NCI-H2171 (cell line): ENCODE results near the gene ZNF532.
A peak's percentile ranks its signal among the peaks of the same experiment; 100 is the strongest.
"Not testable (repeated sequence)": the region's sequence is repeated elsewhere in the genome, so short reads cannot be mapped to it uniquely, and the experiment has no call there.

Source experiments
- DNase-seq: peaks from one replicate; lab custom pipeline; 2025; lab: John Stamatoyannopoulos, UW

ZNF532 gene

GRCh38 chr18:58850786-58851469 is 13.7 kb upstream of the ZNF532 start:
- no peak for DNase-seq

GRCh38 chr18:58851856-58852255 is 12.8 kb upstream of the ZNF532 start:
- no peak for DNase-seq

DNA sequence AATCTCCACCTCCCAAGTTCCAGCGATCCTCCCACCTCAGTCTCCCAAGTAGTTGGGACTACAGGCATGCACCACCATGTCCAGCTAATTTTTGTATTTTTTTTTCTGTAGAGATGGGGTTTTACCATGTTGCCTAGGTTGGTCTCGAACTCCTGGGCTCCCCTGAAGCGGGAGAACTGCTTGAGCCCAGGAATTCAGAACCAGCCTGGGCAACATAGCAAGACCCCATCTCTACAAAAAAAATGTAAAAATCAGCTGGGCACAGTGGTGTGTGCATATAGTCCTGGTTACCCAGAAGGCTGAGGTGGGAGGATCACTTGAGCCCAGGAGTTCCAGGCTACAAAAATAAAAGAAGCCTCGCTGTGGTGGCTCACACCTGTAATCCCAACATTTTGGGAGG is 12.0 kb upstream of the ZNF532 start:
- DNase-seq: no peak

DNA sequence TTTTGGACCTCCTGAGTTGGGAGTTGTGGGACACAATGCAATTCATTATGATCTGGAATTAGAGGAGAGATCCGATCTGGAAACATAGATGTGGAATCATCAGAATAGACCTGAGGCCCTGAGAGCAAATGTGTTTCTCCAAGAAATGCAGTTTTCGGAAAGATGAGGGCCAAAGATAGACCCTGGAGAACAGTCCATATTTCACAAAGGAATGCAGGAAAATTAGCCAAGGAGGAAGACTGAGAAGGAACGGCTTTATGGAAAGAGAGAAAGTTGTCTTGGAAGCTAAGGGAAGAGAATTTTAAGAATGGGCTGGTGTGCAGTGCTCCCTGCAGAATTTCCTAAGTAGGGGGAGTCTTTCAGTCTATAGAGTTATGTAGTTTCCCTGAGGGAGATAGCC is 11.1 kb upstream of the ZNF532 start:
- DNase-seq: no peak

DNA sequence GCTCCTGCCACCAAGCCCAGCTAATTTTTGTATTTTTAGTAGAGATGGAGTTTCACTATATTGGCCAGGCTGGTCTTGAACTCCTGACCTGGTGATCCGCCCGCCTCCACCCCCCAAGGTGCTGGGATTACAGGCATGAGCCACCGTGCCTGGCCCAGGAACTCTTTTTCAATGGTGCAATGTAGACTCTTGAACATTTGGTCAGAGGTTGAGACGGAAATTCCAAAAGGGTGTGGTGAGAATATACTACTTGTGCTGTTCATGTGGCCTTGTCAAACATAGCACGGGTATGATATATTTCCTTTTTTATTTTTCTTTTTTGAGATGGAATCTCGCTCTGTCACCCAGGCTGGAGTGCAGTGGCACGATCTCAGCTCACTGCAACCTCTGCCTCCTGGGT is 9.2 kb upstream of the ZNF532 start:
- not testable (repeated sequence) for DNase-seq

GRCh38 chr18:58856881-58857280 is 7.8 kb upstream of the ZNF532 start:
- no peak for DNase-seq

DNA sequence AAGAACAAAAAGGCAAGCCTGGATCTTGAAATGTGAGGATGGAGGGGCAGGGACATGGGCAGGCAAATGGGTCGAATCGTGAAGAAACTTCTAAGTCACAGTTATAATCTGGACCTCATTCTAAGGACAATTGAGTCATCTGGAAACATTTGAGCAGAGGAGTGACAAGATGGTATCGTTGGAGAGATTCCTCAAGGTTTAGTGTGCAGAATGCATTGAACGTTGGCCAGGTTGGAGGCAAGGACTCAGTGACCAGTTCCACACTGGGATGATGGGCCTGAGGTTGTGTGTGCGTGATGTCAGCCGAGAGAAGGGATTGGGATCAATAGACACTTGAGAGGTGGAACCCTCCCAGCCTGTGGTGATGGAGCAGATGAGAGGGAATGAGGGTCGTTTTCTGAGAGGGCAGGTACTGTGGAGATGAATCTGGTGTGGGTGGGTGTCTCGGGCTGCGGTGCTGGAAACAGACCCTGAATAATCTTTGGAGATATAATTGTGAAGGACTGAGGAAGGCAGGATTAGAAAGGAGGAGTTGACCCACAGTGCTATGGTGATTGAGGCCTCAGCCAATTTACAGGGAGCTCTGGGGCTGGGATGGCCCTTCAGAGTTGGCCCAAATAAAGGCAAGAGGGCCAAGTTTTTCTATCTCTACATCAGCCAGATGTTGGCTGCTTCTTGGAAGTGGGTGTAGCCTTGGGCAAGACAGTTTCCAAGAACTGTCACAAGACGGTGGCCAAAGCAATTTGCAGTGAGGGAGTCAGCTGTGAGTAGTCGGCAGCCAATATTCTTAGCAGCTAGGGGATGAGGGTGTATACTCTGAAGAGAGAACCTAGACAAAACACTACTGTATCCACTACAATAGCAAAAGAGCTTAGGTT is 5.8 kb upstream of the ZNF532 start:
- no peak for DNase-seq

GRCh38 chr18:58859907-58860306 is 4.8 kb upstream of the ZNF532 start:
- no peak for DNase-seq

- no peak for DNase-seq
Observed at GRCh38 chr18:58860747-58861231, 3.9 kb upstream of the ZNF532 start.

GRCh38 chr18:58861353-58861752 is 3.3 kb upstream of the ZNF532 start:
- no peak for DNase-seq

DNA sequence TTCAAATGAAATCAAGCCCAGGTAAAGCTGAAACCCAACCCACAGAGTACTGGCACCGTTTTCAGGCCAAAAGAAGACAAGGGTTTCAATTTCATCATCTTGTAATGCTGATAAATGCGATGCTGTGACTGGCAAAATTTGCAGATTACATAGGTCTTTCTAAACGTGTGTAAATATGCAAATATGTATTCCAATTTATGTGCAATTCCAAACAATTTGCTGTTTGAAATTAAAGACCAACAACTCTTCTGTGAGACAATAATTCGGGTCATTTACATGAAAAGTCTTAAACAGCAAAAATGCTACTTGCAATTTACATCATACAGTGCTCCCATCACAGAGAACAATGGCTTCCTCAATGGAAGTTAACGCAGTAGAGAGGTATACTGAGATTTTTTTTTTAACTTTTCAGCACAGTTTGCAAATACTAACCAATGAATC is 2.8 kb upstream of the ZNF532 start:
- no peak for DNase-seq

DNA sequence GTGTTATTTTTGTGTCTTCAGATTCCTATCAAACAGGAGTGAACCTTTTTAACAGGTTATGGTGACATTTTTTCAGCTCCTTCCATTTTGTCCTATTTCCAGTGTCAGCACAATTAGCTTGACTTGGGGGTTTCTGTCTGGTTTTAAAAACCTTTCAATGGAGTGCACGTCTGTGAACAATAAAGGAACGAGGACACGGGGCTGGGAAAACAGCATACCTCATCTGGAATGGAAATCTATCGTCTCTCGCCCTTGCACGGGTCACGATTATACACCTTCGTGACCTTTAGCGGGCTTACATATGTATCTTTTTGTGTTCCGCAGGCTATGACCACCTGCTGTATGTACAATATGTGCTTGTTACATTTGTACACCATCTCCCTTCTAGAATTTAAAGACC is 2.3 kb upstream of the ZNF532 start:
- DNase-seq: no peak

GRCh38 chr18:58862851-58863538 is 1.7 kb upstream of the ZNF532 start:
- peak; percentile 33 for DNase-seq

- no peak for DNase-seq
Observed at GRCh38 chr18:58863539-58864145, 1.0 kb upstream of the ZNF532 start.

- DNase-seq: no peak
Observed at GRCh38 chr18:58865033-58865590, 435 bp downstream of the ZNF532 start.

DNA sequence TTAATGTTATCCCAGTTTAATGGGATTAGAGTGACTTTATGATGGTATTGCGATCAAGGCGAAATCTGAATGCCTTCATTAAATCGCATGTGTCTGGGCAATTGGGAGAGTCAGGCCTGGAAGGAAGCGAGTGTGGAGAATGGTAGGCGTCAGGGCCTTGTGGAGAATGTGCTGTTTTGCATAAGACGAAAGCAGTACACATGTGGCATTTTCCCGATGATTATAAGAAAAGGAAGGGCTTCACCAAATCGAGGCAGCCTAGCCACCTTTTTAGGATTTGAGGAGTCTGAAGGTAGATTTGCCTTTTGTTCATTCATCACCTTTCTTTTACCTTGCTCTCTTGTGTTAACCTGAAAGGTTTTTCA is 1.0 kb downstream of the ZNF532 start:
- no peak for DNase-seq

DNA sequence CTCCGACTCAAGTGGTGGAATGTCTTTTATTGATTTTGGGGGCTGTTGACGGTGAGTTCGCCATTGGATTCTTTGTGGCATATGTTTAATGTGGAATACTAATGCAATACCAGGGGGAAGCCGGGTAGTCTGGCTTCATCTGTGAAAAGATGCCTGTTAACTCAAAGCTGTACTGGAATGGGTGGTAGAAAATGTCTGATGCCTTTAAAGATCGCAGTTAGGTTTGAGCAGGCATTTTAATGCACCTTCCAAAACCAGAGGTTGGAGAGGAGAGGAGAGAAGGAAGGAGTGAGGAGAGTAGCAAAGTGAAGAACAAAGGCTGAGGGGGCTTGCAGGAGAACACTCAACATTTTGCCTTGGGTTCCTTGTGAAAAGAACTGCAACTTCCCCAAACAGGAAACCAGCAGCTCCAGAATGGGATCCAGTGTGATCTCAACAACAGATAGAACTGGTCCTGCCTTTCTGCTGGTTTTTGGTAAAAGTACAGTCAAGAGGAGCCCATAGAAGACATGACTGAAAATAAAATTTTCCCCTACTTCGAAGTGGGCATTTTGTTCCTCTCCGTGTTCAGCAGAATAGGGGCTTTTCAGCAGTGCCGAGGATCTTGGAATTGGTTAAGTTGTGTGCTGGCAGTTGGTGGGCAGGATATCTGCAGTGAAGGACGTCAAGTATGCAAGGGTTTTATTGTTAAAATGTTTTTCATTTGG is 1.5 kb downstream of the ZNF532 start:
- DNase-seq: no peak

DNA sequence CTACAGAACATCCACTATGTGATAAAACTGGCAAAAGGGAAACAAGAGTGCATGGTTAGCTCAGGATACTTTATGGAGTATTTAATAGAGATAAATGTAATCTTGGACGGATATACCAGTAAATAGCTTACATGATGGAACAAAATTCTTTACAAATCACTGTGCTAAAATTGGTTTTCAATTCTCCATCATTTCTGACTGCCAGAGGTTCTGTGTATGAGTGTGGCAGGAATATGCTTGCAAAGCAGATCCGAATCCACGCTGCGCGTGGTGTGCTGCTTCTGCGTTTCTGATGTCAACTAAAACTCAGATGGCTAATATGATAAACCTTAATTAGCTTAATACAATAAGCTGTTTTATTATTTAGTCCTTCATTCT is 2.1 kb downstream of the ZNF532 start:
- DNase-seq: no peak

DNA sequence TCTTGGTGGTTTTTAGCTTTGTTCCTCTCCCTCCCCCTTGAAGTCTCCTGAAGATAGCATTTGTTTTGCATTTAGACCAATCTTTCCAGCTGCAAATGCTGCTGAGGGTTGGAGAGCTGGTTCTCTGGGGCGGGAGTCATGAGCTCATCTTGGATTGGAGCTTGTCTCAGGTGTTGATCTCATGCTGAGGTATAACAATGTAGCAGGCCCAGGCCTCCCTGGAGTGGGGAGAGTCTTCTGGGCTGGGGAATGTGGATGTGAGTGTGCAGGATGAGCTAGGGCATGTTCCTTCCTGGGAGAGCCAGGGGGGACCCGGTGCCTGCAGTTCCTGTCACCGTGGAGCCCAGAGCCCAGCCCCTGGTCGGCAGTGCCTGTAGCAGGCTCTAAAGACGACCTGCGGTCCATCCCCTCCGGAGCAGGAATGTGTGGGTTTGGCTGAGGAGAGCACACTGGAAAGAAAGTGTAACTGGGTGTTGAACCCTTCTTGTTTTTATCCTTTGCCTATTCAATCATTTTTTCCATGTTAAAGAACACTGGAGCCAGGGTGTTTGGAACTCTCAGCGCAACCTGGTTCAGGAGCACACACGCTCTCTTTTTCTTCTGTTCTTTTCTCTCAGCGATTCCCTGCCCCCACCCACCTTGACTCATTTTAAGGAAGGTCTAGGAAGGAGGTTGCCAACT is 2.7 kb downstream of the ZNF532 start:
- DNase-seq: no peak

DNA sequence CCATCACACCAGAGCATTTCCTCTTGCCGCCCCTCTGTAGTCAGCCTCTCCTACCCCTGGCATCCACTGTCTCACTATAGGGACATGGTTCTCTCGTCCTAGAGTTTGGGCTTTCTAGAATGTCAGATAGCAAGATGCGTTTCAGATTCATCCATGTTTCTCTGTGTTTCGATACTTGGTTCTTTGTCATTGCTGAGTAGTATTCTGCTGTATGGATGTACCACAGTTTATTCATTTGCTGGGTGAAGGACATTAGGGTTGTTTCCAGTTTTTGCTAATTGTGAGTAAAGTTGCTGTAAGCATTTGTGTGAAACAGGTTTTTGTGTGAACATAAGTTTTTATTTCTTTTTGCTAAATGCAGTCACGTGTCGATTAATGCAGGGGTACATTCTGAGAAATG is 3.8 kb downstream of the ZNF532 start:
- DNase-seq: no peak

DNA sequence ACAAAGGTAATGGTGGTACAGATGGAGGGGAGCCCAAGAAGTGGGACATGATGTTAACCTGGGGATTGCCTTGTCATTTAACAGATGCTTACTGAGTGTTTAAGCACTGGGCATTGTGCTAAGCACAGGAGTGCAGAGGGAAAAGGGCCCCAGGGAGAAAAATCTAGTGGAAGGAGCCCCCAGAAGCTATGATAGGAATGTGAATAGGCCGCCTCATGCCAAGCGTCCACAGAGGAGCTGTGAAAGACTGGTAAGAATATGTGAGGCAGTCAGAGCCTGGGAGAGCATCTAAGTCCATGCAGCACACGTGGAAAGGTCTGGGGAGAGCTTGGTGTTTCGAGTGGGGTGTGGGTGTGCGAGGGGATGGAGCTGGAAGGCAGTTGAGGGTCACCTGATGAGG is 5.5 kb downstream of the ZNF532 start:
- DNase-seq: no peak
